Posterior cingulate gyrus (tissue), 11 donors: ENCODE results near the gene RAB29.
"Not testable (repeated sequence)": the region's sequence is repeated elsewhere in the genome, so short reads cannot be mapped to it uniquely, and the experiment has no call there.

ENCODE experiments used
- DNase-seq, 10 donors: peaks; one replicate each; pipeline versions ENCODE4 v3.0.0 to v3.0.0-alpha.2; 2020 to 2021; ENCODE audit warnings: mixed read lengths in 3 of 10
- intact Hi-C: fragments of 100-400 bp; cut with DNase I; formaldehyde crosslinking; loops from one replicate; pipeline ENCODE4 v1.15.1; 2023

The RAB29 gene

DNA sequence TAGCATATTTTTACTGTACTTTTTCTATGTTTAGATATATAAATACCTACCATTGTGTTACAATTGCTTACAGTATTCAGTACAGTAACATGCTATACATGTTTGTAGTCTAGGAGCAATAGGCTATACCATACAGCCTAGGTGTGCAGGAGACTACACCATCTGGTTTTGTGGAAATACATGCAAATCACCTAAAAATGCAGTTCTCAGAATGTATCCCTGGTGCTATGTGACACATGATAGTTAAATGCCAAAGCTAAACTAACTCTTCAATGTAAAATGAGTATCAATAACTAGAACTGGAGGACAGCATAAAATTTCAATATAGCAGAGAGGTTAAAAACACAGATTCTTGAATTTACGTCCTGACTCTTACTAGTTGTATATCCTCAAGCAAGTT, 40.1 kb downstream of the RAB29 start:
- intact Hi-C loops, result no loop called here
- DNase-seq, result no peak

DNA sequence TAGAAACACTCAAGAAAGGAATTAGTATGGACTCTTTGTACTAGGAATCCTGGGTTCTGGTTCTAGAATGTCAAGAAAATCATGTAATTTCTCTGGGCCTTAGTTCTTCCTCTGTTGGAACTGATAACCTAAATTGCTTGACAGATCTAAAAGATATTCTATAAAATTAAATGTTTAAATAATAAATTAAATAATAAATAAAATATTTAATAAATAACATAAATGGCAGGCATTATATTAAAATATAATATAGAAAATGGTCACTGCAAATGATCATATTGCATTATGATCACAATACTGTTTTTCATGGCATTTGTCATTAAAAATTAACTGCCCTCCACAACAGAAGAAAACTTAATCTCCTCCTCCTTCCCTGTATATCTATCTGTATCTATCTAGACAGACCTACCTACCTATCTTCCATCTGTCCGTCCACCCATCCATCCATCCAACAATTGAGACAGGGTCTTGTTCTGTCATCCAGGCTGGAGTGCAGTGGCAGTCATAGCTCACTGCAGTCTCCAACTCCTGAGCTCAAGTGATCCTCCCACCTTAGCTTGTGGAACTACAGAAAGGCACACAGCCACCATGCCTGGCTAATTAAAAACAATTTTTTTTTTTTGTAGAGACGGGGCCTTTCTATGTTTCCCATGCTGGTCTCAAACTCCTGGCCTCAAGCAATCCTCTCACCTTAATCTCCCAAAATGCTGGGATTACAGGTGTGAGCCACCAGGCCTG, 41.7 kb downstream of the RAB29 start:
- intact Hi-C loops, result no loop called here
- no peak for DNase-seq

GRCh38 chr1:205729945-205730610, 45.2 kb downstream of the RAB29 start:
- intact Hi-C loops, result no loop called here
- DNase-seq, result no peak

- DNase-seq, result no peak
- intact Hi-C loops, result loop anchor here (2.0 kb wide), 1 partner anchor 20 kb away; no protein-coding TSS in a partner anchor
These were observed 48.6 kb downstream of the RAB29 start for GRCh38 chr1:205726619-205727125.

- no peak for DNase-seq
- intact Hi-C loops, result no loop called here
These were observed 49.8 kb downstream of the RAB29 start for GRCh38 chr1:205725514-205725913.

- intact Hi-C loops, result not testable (repeated sequence)
These were observed 54.5 kb downstream of the RAB29 start for GRCh38 chr1:205720740-205721139.

DNA sequence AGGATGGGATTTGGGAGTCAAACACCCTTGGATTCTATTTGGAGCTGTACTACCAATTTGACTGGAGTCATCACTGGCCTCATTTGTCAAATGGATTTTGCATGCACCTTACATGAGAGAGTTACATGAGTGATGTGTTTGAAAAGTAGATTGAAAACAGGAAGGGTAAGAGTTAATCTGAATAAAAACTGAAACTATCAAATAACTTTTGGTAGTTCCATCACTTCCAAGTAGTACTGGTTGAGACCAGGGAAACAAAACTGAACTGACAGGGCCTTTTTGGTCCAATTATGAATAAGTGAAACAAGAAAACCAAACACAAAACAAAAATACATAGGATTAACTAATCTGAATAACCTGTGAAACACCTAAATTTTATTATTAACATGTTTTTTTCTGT, 55.5 kb downstream of the RAB29 start:
- intact Hi-C loops, result no loop called here
- DNase-seq, result no peak

More at GRCh38 chr1:205720740-205721139, 54.5 kb downstream of the RAB29 start:
- DNase-seq, result not testable (repeated sequence)

GRCh38 chr1:205719015-205719414, 56.3 kb downstream of the RAB29 start:
- intact Hi-C loops, result no loop called here
- DNase-seq, result no peak
